Ishikawa (cell line): ENCODE data around the gene LRPAP1.

Source experiments
- CREB1 ChIP-seq: IDR thresholded peaks from 2 replicates; pipeline ENCODE4 v1.6.1; 2012; ENCODE audit warnings: low read depth
- EP300 ChIP-seq: IDR thresholded peaks from 2 replicates; pipeline ENCODE4 v1.6.1; 2012; ENCODE audit warnings: borderline replicate concordance
- FOXM1 ChIP-seq: IDR thresholded peaks from 2 replicates; pipeline ENCODE4 v1.6.1; 2012; ENCODE audit warnings: low read depth, borderline replicate concordance
- NFIC ChIP-seq: IDR thresholded peaks from 2 replicates; pipeline ENCODE4 v1.6.1; 2012
- RAD21 ChIP-seq: IDR thresholded peaks from 2 replicates; pipeline ENCODE4 v1.6.1; 2012; ENCODE audit warnings: low read depth
- TAF1 ChIP-seq: IDR thresholded peaks from 2 replicates; pipeline ENCODE4 v1.6.1; 2012; ENCODE audit warnings: low read depth, mild to moderate bottlenecking
- TCF12 ChIP-seq: IDR thresholded peaks from 2 replicates; pipeline ENCODE4 v1.6.1; 2012; ENCODE audit warnings: low read depth
- TEAD4 ChIP-seq: IDR thresholded peaks from 2 replicates; pipeline ENCODE4 v1.6.1; 2012
- YY1 ChIP-seq: IDR thresholded peaks from 2 replicates; pipeline ENCODE4 v1.6.1; 2012; ENCODE audit warnings: low read depth
- ZBTB7A ChIP-seq: IDR thresholded peaks from 2 replicates; pipeline ENCODE4 v1.6.1; 2012; ENCODE audit warnings: low read depth
- TF ChIP-seq, protein P1 (sequence below): IDR thresholded peaks from 2 replicates; pipeline ENCODE4 v1.6.1; 2012; ENCODE audit warnings: low read depth, mild to moderate bottlenecking
- TF ChIP-seq, protein P2 (sequence below): IDR thresholded peaks from 2 replicates; pipeline ENCODE4 v1.6.1; 2012
- TF ChIP-seq, protein P3 (sequence below): IDR thresholded peaks from 2 replicates; pipeline ENCODE4 v1.6.1; 2012

DNA sequence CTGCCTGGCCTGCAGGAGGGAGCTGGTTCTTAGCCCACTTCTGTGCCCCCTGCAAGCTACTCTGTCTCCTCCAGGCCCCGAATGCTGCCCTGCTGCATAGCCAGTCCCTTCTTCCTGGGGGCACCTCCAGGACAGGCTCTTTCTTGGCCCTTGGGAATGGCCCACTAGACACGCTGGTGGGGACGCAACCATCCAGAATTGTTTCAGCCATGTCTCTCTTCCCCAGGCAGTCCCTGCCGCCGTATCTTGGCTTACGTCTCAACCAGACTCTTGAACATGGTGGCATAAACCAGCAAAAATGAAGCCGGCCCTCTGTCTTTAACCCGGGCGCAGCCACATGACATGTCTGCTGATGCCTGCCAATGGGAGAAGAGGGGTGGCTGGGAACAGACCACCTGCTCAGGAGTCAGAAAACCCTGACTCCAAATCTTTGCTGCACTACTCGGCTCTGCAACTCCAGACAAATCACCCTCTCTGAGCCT lies 9.0 kb downstream of the LRPAP1 start:
- TF ChIP-seq TCF12, result no peak
- no peak for TF ChIP-seq YY1
- TF ChIP-seq TAF1, result no peak
- TF ChIP-seq, protein P1, sequence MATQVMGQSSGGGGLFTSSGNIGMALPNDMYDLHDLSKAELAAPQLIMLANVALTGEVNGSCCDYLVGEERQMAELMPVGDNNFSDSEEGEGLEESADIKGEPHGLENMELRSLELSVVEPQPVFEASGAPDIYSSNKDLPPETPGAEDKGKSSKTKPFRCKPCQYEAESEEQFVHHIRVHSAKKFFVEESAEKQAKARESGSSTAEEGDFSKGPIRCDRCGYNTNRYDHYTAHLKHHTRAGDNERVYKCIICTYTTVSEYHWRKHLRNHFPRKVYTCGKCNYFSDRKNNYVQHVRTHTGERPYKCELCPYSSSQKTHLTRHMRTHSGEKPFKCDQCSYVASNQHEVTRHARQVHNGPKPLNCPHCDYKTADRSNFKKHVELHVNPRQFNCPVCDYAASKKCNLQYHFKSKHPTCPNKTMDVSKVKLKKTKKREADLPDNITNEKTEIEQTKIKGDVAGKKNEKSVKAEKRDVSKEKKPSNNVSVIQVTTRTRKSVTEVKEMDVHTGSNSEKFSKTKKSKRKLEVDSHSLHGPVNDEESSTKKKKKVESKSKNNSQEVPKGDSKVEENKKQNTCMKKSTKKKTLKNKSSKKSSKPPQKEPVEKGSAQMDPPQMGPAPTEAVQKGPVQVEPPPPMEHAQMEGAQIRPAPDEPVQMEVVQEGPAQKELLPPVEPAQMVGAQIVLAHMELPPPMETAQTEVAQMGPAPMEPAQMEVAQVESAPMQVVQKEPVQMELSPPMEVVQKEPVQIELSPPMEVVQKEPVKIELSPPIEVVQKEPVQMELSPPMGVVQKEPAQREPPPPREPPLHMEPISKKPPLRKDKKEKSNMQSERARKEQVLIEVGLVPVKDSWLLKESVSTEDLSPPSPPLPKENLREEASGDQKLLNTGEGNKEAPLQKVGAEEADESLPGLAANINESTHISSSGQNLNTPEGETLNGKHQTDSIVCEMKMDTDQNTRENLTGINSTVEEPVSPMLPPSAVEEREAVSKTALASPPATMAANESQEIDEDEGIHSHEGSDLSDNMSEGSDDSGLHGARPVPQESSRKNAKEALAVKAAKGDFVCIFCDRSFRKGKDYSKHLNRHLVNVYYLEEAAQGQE, result no peak
- no peak for TF ChIP-seq RAD21
- TF ChIP-seq EP300, result no peak
- no peak for TF ChIP-seq NFIC
- TF ChIP-seq, protein P2, sequence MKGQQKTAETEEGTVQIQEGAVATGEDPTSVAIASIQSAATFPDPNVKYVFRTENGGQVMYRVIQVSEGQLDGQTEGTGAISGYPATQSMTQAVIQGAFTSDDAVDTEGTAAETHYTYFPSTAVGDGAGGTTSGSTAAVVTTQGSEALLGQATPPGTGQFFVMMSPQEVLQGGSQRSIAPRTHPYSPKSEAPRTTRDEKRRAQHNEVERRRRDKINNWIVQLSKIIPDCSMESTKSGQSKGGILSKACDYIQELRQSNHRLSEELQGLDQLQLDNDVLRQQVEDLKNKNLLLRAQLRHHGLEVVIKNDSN, result no peak
- TF ChIP-seq TEAD4, result no peak
- TF ChIP-seq, protein P3, sequence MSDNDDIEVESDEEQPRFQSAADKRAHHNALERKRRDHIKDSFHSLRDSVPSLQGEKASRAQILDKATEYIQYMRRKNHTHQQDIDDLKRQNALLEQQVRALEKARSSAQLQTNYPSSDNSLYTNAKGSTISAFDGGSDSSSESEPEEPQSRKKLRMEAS, result no peak
- no peak for TF ChIP-seq ZBTB7A
- no peak for TF ChIP-seq CREB1
- no peak for TF ChIP-seq FOXM1
